HepG2 (cell line): ENCODE measurements around the gene CDKN1C. TPM values are rescaled to one million over a fixed set of nuclear protein-coding genes. Genes with fewer than 3 reads are reported as not detected.
A peak's percentile ranks its signal among the peaks of the same experiment; 100 is the strongest.

Source experiments
- AGO2 ChIP-seq: fragments of 200-400 bp; formaldehyde crosslinking; optimal IDR thresholded peaks from 2 replicates; pipeline ENCODE3; 2017; ENCODE audit warnings: mild to moderate bottlenecking, low read depth, low read length, moderate library complexity
- AKNA ChIP-seq: sonication (generic); formaldehyde crosslinking; IDR thresholded peaks from 2 replicates; pipeline ENCODE4 v1.4.0; 2020; ENCODE audit warnings: missing genetic modification reagents, borderline replicate concordance
- KAT8 ChIP-seq: IDR thresholded peaks from 2 replicates; pipeline ENCODE4 v1.6.1; 2016; ENCODE audit warnings: missing genetic modification reagents, missing compliant biosample characterization
- KIAA2018 ChIP-seq: sonication (generic); formaldehyde crosslinking; IDR thresholded peaks from 2 replicates; pipeline ENCODE4 v1.5.0; 2020; ENCODE audit warnings: mild to moderate bottlenecking, missing genetic modification reagents, borderline replicate concordance
- ONECUT2 ChIP-seq: sonication (generic); formaldehyde crosslinking; IDR thresholded peaks from 2 replicates; pipeline ENCODE4 v1.4.0; 2020; ENCODE audit warnings: missing genetic modification reagents
- POGZ ChIP-seq: sonication (generic); formaldehyde crosslinking; IDR thresholded peaks from 2 replicates; pipeline ENCODE4 v1.4.0; 2020; ENCODE audit warnings: mild to moderate bottlenecking, missing genetic modification reagents
- TEAD2 ChIP-seq: sonication (generic); formaldehyde crosslinking; IDR thresholded peaks from 2 replicates; pipeline ENCODE4 v1.9.0; 2021; ENCODE audit warnings: missing genetic modification reagents
- U2AF1 ChIP-seq: fragments of 200-400 bp; formaldehyde crosslinking; optimal IDR thresholded peaks from 2 replicates; pipeline ENCODE3; 2017; ENCODE audit warnings: mild to moderate bottlenecking, low read depth, low read length
- ZNF225 ChIP-seq: sonication (generic); formaldehyde crosslinking; IDR thresholded peaks from 2 replicates; pipeline ENCODE4 v1.4.0; 2020; ENCODE audit warnings: mild to moderate bottlenecking, missing genetic modification reagents
- ZNF30 ChIP-seq: sonication (generic); formaldehyde crosslinking; IDR thresholded peaks from 2 replicates; pipeline ENCODE4 v1.5.0; 2020; ENCODE audit warnings: mild to moderate bottlenecking, missing genetic modification reagents
- ZSCAN21 ChIP-seq: sonication (generic); formaldehyde crosslinking; IDR thresholded peaks from 2 replicates; pipeline ENCODE4 v1.8.0; 2022; ENCODE audit warnings: mild to moderate bottlenecking, missing genetic modification reagents, moderate library complexity, borderline replicate concordance
- polyA plus RNA-seq, 8 experiments: library from polyadenylated mRNA; depleted of rRNA in 3 of 8; stranded (reverse) in 7 of 8; unstranded in 1 of 8; fragments of >200 nt; fragmentation: Illumina TruSeq in 4 of 8; extraction: Trizol in 4 of 8; gene quantifications; 2 replicates each; pipeline versions ENCODE4 v1.2.1 to v1.2.3, GENCODE V29; 2011 to 2016; ENCODE audit warnings: low read depth in 4 of 8, missing spikeins in 1 of 8, mixed read lengths in 1 of 8; ENCODE audit not compliant: insufficient read depth in 1 of 8
- total RNA-seq, 5 experiments: library from RNA; depleted of rRNA; stranded (reverse); fragments of >200 nt; fragmentation: Illumina TruSeq; extraction: Trizol; gene quantifications; 2 replicates each; pipeline ENCODE4 v1.2.3, GENCODE V29; 2016; ENCODE audit warnings: low read depth in 1 of 5
- TF ChIP-seq, protein P1 (sequence below): sonication (generic); formaldehyde crosslinking; IDR thresholded peaks from 2 replicates; pipeline ENCODE4 v1.5.1; 2020; ENCODE audit warnings: missing genetic modification reagents, mild to moderate bottlenecking, borderline replicate concordance
- TF ChIP-seq, protein P2 (sequence below): sonication (generic); formaldehyde crosslinking; IDR thresholded peaks from 2 replicates; pipeline ENCODE4 v1.5.1; 2020; ENCODE audit warnings: mild to moderate bottlenecking, missing genetic modification reagents, moderate library complexity

CDKN1C gene
- total and polyA plus RNA-seq, 2 of the 13 experiments (the other 11 are each of a cell fraction or from before 2014, with no cell fraction given): not detected

- no peak for TF ChIP-seq KIAA2018 (CRISPR knock-in tag)
- TF ChIP-seq TEAD2 (CRISPR knock-in tag): no peak
- TF ChIP-seq, protein P1, sequence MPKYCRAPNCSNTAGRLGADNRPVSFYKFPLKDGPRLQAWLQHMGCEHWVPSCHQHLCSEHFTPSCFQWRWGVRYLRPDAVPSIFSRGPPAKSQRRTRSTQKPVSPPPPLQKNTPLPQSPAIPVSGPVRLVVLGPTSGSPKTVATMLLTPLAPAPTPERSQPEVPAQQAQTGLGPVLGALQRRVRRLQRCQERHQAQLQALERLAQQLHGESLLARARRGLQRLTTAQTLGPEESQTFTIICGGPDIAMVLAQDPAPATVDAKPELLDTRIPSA (CRISPR knock-in tag): no peak
- TF ChIP-seq, protein P2, sequence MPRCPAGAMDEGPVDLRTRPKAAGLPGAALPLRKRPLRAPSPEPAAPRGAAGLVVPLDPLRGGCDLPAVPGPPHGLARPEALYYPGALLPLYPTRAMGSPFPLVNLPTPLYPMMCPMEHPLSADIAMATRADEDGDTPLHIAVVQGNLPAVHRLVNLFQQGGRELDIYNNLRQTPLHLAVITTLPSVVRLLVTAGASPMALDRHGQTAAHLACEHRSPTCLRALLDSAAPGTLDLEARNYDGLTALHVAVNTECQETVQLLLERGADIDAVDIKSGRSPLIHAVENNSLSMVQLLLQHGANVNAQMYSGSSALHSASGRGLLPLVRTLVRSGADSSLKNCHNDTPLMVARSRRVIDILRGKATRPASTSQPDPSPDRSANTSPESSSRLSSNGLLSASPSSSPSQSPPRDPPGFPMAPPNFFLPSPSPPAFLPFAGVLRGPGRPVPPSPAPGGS: no peak
- peak; percentile 45 for TF ChIP-seq AGO2
- no peak for TF ChIP-seq ZNF30 (CRISPR knock-in tag)
- TF ChIP-seq U2AF1: no peak
- TF ChIP-seq AKNA (CRISPR knock-in tag): no peak
- TF ChIP-seq ZSCAN21 (CRISPR knock-in tag): 0 out of 2 replicates have a peak, but pooled peaks have one; percentile 32
- TF ChIP-seq ONECUT2 (CRISPR knock-in tag): no peak
- no peak for TF ChIP-seq ZNF225 (CRISPR knock-in tag)
- TF ChIP-seq POGZ: no peak
- TF ChIP-seq KAT8 (CRISPR knock-in tag): 0 out of 2 replicates have a peak, but pooled peaks have one; percentile 53
Measured at GRCh38 chr11:2902784-2903671, 17.5 kb upstream of the CDKN1C start (continued).
